Measurements from ENCODE around the gene TMBIM4.
"Not testable (repeated sequence)": the region's sequence is repeated elsewhere in the genome, so short reads cannot be mapped to it uniquely, and the experiment has no call there.

Gene TMBIM4, protein sequence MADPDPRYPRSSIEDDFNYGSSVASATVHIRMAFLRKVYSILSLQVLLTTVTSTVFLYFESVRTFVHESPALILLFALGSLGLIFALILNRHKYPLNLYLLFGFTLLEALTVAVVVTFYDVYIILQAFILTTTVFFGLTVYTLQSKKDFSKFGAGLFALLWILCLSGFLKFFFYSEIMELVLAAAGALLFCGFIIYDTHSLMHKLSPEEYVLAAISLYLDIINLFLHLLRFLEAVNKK

GRCh38 chr12:66169221-66170170, at the start of gene TMBIM4:
TMBIM4 (minus strand) TSS chr12:66169996; CDS start chr12:66169951, 45 bp downstream.
- DNase-seq (ENCODE audit: low read depth in 2 of 2), result peak; percentile 72 to 76

- DNase-seq (ENCODE audit: low read depth in 2 of 2), result no peak
Measured at GRCh38 chr12:66217342-66217917, 47.6 kb upstream of the TMBIM4 start.

DNA sequence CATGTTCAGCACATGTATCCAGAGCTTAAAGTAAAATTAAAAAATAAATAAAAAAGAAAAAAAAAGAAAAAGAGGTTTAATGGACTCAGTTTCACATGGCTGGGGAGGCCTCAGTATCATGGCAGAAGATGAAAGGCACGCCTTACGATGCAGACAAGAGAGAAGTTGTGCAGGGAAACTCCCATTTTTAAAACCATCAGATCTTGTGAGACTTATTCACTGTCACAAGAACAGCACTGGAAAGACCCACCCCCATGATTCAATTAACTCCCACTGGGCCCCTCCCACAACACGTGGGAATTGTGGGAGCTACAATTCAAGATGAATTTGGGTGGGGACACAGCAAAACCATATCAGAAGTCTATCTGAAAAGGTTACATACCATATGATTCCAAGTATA, 43.2 kb upstream of the TMBIM4 start:
- not testable (repeated sequence) for DNase-seq (ENCODE audit: low read depth in 2 of 2)

DNA sequence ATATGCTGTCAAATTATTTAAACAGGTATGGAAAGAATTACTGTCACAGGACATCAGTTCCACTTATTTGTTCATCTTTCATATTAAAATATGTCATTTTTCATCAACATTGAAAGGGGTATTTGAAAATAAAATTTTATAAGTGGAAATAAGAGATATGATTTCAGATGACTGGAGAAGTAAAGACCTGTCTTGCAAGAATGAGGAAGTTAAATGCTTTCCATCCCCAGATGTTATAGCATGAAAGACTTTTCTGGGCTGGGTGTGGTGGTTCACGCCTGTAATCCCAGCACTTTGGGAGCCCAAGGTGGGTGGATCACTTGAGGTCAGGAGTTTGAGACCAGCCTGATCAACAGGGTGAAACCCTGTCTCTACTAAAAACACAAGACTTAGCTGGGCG, 41.8 kb upstream of the TMBIM4 start:
- not testable (repeated sequence) for DNase-seq (ENCODE audit: low read depth in 2 of 2)

DNA sequence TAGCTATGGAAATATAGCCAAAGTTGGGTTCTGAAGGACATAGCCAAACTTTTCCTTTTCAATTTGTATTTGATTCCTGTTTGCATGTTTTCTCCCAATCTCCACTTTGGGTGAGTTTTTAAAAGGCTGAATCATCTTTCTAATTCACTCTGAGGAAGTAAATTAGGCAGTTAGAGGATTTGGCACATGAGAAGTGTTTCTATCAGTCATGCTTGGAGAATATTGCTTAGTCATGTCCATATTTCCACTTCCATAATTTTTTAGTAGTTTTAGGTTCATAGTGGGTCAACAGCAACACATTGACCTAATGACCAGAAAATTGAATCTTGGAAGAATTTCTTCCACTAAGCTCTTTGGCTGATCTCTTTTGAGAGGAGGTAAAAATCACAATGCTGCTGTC, 41.0 kb upstream of the TMBIM4 start:
- no peak for DNase-seq (ENCODE audit: low read depth in 2 of 2)

- no peak for DNase-seq (ENCODE audit: low read depth in 2 of 2)
Measured at GRCh38 chr12:66206141-66206540, 36.3 kb upstream of the TMBIM4 start.

GRCh38 chr12:66203820-66204219, 34.0 kb upstream of the TMBIM4 start:
- no peak for DNase-seq (ENCODE audit: low read depth in 2 of 2)

GRCh38 chr12:66199831-66200509, 30.2 kb upstream of the TMBIM4 start:
- DNase-seq (ENCODE audit: low read depth in 2 of 2), result no peak

DNA sequence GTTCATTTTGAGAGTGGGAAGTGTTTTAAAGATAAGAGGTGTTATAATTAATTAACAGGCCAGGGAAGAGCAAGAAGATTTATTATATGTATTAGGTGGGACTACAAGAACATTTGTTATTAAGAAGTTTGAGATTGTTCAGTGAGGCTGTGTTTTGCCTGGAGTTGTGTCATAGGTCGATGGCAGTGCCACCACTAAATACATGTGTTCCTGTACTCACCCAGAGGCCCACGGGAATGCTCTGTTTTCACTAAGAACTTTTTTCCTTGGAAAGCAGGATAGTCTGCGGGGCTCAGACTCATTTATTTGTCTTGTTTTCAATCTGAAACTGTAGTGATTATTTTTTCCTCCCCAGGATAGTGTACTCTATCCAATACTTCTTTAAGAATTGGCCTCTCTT, 29.3 kb upstream of the TMBIM4 start:
- no peak for DNase-seq (ENCODE audit: low read depth in 2 of 2)

- DNase-seq (ENCODE audit: low read depth in 2 of 2), result no peak
Measured at GRCh38 chr12:66197495-66197921, 27.7 kb upstream of the TMBIM4 start.

DNA sequence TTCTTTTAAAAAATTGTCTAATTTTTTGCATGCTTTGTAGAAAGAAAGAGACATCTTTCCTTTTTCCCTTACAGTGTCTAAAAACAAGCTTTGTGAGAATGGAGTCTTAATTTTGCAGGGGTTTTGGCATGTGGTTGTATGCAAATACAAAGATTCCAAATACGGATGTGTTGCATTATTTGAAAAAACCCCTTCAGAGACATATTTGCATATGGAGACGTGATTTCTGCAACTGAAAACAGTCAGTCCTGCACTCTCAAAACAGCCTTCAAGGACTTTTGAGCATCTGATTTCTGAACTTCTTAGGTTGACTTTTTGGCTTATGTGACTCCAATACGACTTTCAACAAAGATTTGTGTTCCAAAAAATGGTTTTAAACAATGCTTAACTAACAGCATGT, 27.0 kb upstream of the TMBIM4 start:
- no peak for DNase-seq (ENCODE audit: low read depth in 2 of 2)

- DNase-seq (ENCODE audit: low read depth in 2 of 2), result no peak
Measured at GRCh38 chr12:66195242-66195641, 25.4 kb upstream of the TMBIM4 start.

GRCh38 chr12:66194122-66194521, 24.3 kb upstream of the TMBIM4 start:
- no peak for DNase-seq (ENCODE audit: low read depth in 2 of 2)

- no peak for DNase-seq (ENCODE audit: low read depth in 2 of 2)
Measured at GRCh38 chr12:66191547-66192126, 21.8 kb upstream of the TMBIM4 start.

DNA sequence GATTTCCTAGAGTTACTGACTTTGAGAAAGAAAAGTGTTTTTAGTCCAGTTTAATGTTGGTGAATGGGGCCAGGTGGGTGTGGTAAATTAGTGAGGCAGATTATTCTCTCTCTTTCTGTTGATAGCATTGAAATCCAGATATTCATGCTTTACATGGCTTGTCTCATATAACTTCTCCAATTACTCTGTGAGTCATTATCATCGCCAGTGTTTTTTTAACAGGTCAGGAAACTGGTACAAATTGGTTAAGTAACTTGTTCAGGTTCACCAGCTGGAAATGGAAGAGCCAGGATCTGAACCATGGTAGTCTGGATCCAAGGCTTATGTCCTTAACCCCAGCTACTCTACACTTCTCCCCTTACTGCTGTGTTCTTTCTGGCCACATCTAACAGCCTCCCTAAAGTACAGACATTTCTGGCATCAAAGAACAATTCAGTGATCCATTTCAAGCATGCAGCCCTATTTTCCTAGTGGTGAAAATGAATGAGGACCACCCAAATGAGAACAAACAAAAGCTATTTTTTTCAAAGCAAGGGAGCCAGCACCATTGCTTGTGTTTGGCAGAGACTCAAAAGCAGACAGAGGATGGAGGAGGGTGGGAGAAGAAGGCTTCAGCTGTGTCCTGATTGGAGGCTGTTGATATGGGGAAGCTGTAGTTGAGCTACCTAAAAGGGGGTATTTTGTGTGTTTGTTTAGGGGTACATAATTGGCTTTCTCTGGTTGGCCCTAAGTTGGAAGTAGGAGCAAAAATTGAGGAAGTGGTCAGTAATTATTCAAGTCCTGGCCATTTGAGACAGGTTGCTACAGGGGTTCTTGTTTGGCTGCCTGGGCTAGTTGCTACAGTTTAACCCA, 20.9 kb upstream of the TMBIM4 start:
- no peak for DNase-seq (ENCODE audit: low read depth in 2 of 2)

DNA sequence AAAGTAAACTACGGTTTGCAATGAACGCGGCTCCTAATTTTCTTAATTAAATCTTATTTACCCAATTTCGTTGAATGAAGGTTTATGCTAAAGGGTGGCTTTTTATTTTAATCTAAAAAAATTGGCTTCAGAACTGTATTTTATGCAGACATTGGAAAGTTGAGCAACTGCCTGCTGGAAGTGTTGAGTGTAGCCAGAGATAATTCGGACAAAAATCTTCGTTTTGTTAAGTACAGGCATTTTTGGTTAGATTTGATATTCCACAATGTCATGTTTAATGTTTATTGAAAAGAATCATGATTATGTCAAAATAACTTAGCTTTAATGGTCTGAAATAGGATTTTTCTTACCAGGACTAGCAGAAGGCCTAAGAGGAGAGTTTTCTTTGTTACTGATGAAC, 20.1 kb upstream of the TMBIM4 start:
- no peak for DNase-seq (ENCODE audit: low read depth in 2 of 2)

- DNase-seq (ENCODE audit: low read depth in 2 of 2), result no peak
Measured at GRCh38 chr12:66189486-66189843, 19.7 kb upstream of the TMBIM4 start.

- no peak for DNase-seq (ENCODE audit: low read depth in 2 of 2)
Measured at GRCh38 chr12:66188584-66189485, 19.0 kb upstream of the TMBIM4 start, which contains the start of gene IRAK3. IRAK3 (plus strand) TSS chr12:66189214; CDS start chr12:66189300, 86 bp downstream.

DNA sequence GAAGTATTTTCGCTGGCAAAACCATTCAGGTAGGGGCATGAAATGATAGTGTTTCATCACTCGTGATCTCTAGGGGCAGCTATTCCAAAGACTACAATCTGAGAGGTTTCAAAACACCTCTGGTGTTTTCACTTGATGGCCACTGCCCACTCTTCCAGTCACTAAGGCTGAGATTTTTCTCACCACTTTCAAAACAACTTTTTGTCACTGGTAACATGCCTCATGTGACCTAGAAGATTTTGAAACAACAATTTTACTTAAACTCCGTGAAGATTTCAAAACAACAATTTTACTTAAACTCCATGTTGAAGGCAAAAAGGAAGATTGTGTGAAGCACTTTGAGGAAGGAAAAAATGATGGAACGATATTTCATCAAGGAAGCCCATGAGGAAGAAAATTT, 18.0 kb upstream of the TMBIM4 start:
- DNase-seq (ENCODE audit: low read depth in 2 of 2), result no peak

DNA sequence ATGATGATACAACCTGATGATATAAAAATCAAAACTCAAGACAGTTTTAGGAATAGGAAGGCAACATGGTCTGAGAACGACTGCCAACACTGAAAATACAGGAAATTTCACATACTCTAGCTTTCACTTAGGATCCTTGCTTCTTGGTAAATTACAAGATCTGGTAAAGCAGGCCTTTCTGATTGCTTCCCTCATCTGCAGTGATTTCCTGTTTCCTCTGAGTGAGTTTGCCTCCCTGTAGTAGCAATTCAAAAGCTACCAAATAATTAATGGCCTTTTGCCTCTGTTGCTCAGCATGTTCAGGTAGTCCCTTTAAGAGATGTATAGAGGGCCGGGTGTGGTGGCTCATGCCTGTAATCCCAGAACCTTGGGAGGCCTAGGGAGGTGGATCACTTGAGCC, 17.2 kb upstream of the TMBIM4 start:
- no peak for DNase-seq (ENCODE audit: low read depth in 2 of 2)

All from activated CD8-positive, alpha-beta memory T cell treated with anti-CD3 and anti-CD28 coated beads for 4 hours (primary cell).